SK-N-MC (cell line): ENCODE measurements around the gene PDZRN4.
"Not testable (repeated sequence)": the region's sequence is repeated elsewhere in the genome, so short reads cannot be mapped to it uniquely, and the experiment has no call there.

Experiments
- EZH2 ChIP-seq: fragments of 200-600 bp; sonication (generic); IDR thresholded peaks from one replicate; pipeline ENCODE4 v1.6.1; 2017; ENCODE audit warnings: antibody characterized with exemption
- FOXP2 ChIP-seq: optimal IDR thresholded peaks from 2 replicates; pipeline ENCODE3; 2011; ENCODE audit warnings: mild to moderate bottlenecking, moderate library complexity; ENCODE audit not compliant: insufficient read depth; ENCODE audit errors: extremely low read length, control extremely low read depth
- POLR2AphosphoS5 ChIP-seq: IDR thresholded peaks from 2 replicates; pipeline ENCODE4 v1.6.1; 2012; ENCODE audit warnings: mild to moderate bottlenecking, low read depth, low read length, borderline replicate concordance

- TF ChIP-seq POLR2AphosphoS5, EZH2, FOXP2: not testable (repeated sequence)
Measured at GRCh38 chr12:41312451-41312850, 124.3 kb downstream of the PDZRN4 start.
